SJCRH30 (cell line): ENCODE results near the gene RNF32. TPM values are rescaled to one million over a fixed set of nuclear protein-coding genes. Genes with fewer than 3 reads are reported as not detected.
"Not testable (repeated sequence)": the region's sequence is repeated elsewhere in the genome, so short reads cannot be mapped to it uniquely, and the experiment has no call there.

Source experiments
- DNase-seq, 2 experiments: peaks; one replicate each; pipeline ENCODE4 v3.0.0-alpha.2; 2015 to 2020
- H3K27ac ChIP-seq: fragments of 250-450 bp; sonication (Bioruptor Pico); 2 replicates; pipeline ENCODE4 v1.5.1; 2020; ENCODE audit warnings: mild to moderate bottlenecking, moderate library complexity
- H3K27me3 ChIP-seq: fragments of 250-450 bp; sonication (Bioruptor Pico); 2 replicates; pipeline ENCODE4 v1.5.1; 2020; ENCODE audit warnings: mild to moderate bottlenecking, moderate library complexity
- H3K36me3 ChIP-seq: fragments of 250-450 bp; sonication (Bioruptor Pico); 2 replicates; pipeline ENCODE4 v1.5.1; 2020; ENCODE audit warnings: mild to moderate bottlenecking, moderate library complexity
- H3K4me1 ChIP-seq: fragments of 250-450 bp; sonication (Bioruptor Pico); 2 replicates; pipeline ENCODE4 v1.5.1; 2020; ENCODE audit warnings: mild to moderate bottlenecking, moderate library complexity
- H3K4me3 ChIP-seq: fragments of 250-450 bp; sonication (Bioruptor Pico); 2 replicates; pipeline ENCODE4 v1.5.1; 2020; ENCODE audit warnings: mild to moderate bottlenecking, moderate library complexity
- H3K9me3 ChIP-seq: fragments of 250-450 bp; sonication (Bioruptor Pico); replicated peaks from 2 replicates; pipeline ENCODE4 v1.5.1; 2020; ENCODE audit warnings: mild to moderate bottlenecking, moderate library complexity
- total RNA-seq: library from RNA; depleted of rRNA; stranded (reverse); fragments of >200 nt; shearing (Covaris generic); gene quantifications from 2 replicates; pipeline ENCODE4 v1.2.3, GENCODE V29; 2014

Gene RNF32
- total RNA-seq, 1 experiment from 2014 or later, result 0.97 TPM

- Histone ChIP-seq H3K36me3 (no peaks in the 10 kb centered on the region), H3K4me1 (no peaks in the 10 kb centered on the region), H3K4me3 (no peak overlapping the region), H3K27me3 (0 out of 2 replicates have a peak, but pooled peaks cover 10% of the 10 kb centered on the region), H3K27ac (no peak overlapping the region), H3K9me3 (no peaks in the 10 kb centered on the region)
- no peak for DNase-seq
These were observed 18.9 kb upstream of the RNF32 start for GRCh38 chr7:156621652-156622051.

GRCh38 chr7:156625580-156625979, 15.0 kb upstream of the RNF32 start:
- H3K4me1 ChIP-seq, result no peaks in the 10 kb centered on the region
- no peak for DNase-seq
- no peak overlapping the region for H3K4me3 ChIP-seq
- H3K9me3 ChIP-seq, result no peaks in the 10 kb centered on the region
- 0 out of 2 replicates have a peak, but pooled peaks cover 6% of the 10 kb centered on the region for H3K27me3 ChIP-seq
- H3K27ac ChIP-seq, result no peak overlapping the region
- H3K36me3 ChIP-seq, result no peaks in the 10 kb centered on the region

- no peaks in the 10 kb centered on the region for H3K4me1 ChIP-seq
- H3K4me3 ChIP-seq, result no peak overlapping the region
- no peak overlapping the region for H3K27ac ChIP-seq
- no peaks in the 10 kb centered on the region for H3K9me3 ChIP-seq
- no peak for DNase-seq
- H3K36me3 ChIP-seq, result no peaks in the 10 kb centered on the region
- 0 out of 2 replicates have a peak, but pooled peaks cover 6% of the 10 kb centered on the region for H3K27me3 ChIP-seq
These were observed 14.2 kb upstream of the RNF32 start for GRCh38 chr7:156626220-156626895.

GRCh38 chr7:156628562-156628961, 12.0 kb upstream of the RNF32 start:
- Histone ChIP-seq H3K27ac (no peak overlapping the region), H3K4me3 (no peak overlapping the region), H3K27me3 (0 out of 2 replicates have a peak, but pooled peaks cover 8% of the 10 kb centered on the region), H3K4me1 (no peaks in the 10 kb centered on the region), H3K36me3 (no peaks in the 10 kb centered on the region), H3K9me3 (no peaks in the 10 kb centered on the region)
- DNase-seq, result no peak

- H3K36me3 ChIP-seq, result no peaks in the 10 kb centered on the region
- no peaks in the 10 kb centered on the region for H3K9me3 ChIP-seq
- no peaks in the 10 kb centered on the region for H3K4me1 ChIP-seq
- 0 out of 2 replicates have a peak, but pooled peaks cover 8% of the 10 kb centered on the region for H3K27me3 ChIP-seq
- no peak overlapping the region for H3K27ac ChIP-seq
- no peak overlapping the region for H3K4me3 ChIP-seq
- DNase-seq, result no peak
These were observed 10.7 kb upstream of the RNF32 start for GRCh38 chr7:156629873-156630272.

- Histone ChIP-seq H3K9me3 (no peaks in the 10 kb centered on the region), H3K27me3 (0 out of 2 replicates have a peak, but pooled peaks cover 3% of the 10 kb centered on the region)
- no peak for DNase-seq
These were observed 6.5 kb upstream of the RNF32 start for GRCh38 chr7:156634117-156634516.

GRCh38 chr7:156635529-156636385, 4.8 kb upstream of the RNF32 start:
- DNase-seq, result peak in 1 of 2 experiments; percentile 56
- Histone ChIP-seq H3K4me1 (no peaks in the 10 kb centered on the region), H3K27ac (no peak overlapping the region), H3K27me3 (0 out of 2 replicates have a peak, but pooled peaks cover 3% of the 10 kb centered on the region), H3K9me3 (no peaks in the 10 kb centered on the region), H3K36me3 (no peaks in the 10 kb centered on the region), H3K4me3 (no peak overlapping the region)

More at GRCh38 chr7:156634117-156634516, 6.5 kb upstream of the RNF32 start:
- Histone ChIP-seq H3K4me3 (no peak overlapping the region), H3K4me1 (no peaks in the 10 kb centered on the region), H3K36me3 (no peaks in the 10 kb centered on the region), H3K27ac (no peak overlapping the region)

- H3K36me3 ChIP-seq, H3K9me3 ChIP-seq, DNase-seq, H3K27me3 ChIP-seq, H3K27ac ChIP-seq, H3K4me3 ChIP-seq, H3K4me1 ChIP-seq: not testable (repeated sequence)
These were observed 3.5 kb upstream of the RNF32 start for GRCh38 chr7:156637093-156637492.

GRCh38 chr7:156638443-156639077, 2.0 kb upstream of the RNF32 start:
- no peaks in the 10 kb centered on the region for H3K4me1 ChIP-seq
- DNase-seq, result no peak
- no peak overlapping the region for H3K27ac ChIP-seq

GRCh38 chr7:156639426-156640256, 933 bp upstream of the RNF32 start:
- Histone ChIP-seq H3K36me3 (no peaks in the 10 kb centered on the region), H3K4me3 (peak overlapping the region; percentile 70), H3K4me1 (no peaks in the 10 kb centered on the region), H3K27ac (no peak overlapping the region), H3K27me3 (no peaks in the 10 kb centered on the region), H3K9me3 (peaks cover 5% of the 10 kb centered on the region; the same call in 1 of the 2 replicates)
- no peak for DNase-seq

More at GRCh38 chr7:156638443-156639077, 2.0 kb upstream of the RNF32 start:
- no peaks in the 10 kb centered on the region for H3K36me3 ChIP-seq
- no peak overlapping the region for H3K4me3 ChIP-seq
- H3K9me3 ChIP-seq, result peaks cover 5% of the 10 kb centered on the region; the same call in 1 of the 2 replicates
- H3K27me3 ChIP-seq, result no peaks in the 10 kb centered on the region

- Histone ChIP-seq H3K27ac (peak overlapping the region; percentile 60), H3K4me1 (no peaks in the 10 kb centered on the region), H3K4me3 (peak overlapping the region; percentile 70), H3K36me3 (no peaks in the 10 kb centered on the region), H3K27me3 (no peaks in the 10 kb centered on the region), H3K9me3 (peaks cover 5% of the 10 kb centered on the region; the same call in 1 of the 2 replicates)
- no peak for DNase-seq
These were observed 443 bp downstream of the RNF32 start for GRCh38 chr7:156640949-156641485.

GRCh38 chr7:156642306-156643045, 1.9 kb downstream of the RNF32 start:
- no peak overlapping the region for H3K27ac ChIP-seq
- peaks cover 5% of the 10 kb centered on the region; the same call in 1 of the 2 replicates for H3K9me3 ChIP-seq
- H3K27me3 ChIP-seq, result no peaks in the 10 kb centered on the region
- H3K4me3 ChIP-seq, result no peak overlapping the region
- no peaks in the 10 kb centered on the region for H3K4me1 ChIP-seq
- no peaks in the 10 kb centered on the region for H3K36me3 ChIP-seq
- DNase-seq, result no peak

- not testable (repeated sequence) for H3K36me3 ChIP-seq, DNase-seq, H3K9me3 ChIP-seq, H3K27me3 ChIP-seq, H3K4me1 ChIP-seq, H3K27ac ChIP-seq, H3K4me3 ChIP-seq
These were observed 6.8 kb downstream of the RNF32 start for GRCh38 chr7:156647330-156647729.
